Measurements from ENCODE around the gene KIF5B. TPM values are rescaled to one million over a fixed set of nuclear protein-coding genes. Genes with fewer than 3 reads are reported as not detected.

The KIF5B gene
- 58.4 and 70.9 TPM in 2 replicates for total RNA-seq

GRCh38 chr10:32056136-32057035 is at the start of gene KIF5B:
TSS of gene KIF5B (minus strand) at chr10:32056425. CDS start at chr10:32055973, 452 bp downstream.

Other genes starting within 250 kb of the KIF5B start
- 22.5 and 27.5 TPM in 2 replicates for gene ARHGAP12, start 127.6 kb downstream of the KIF5B start, total RNA-seq